NB4 (cell line): ENCODE measurements around the gene MYRF.

Experiments
- MYC ChIP-seq: IDR thresholded peaks from 2 replicates; pipeline ENCODE4 v1.6.1; 2011; ENCODE audit warnings: low read depth, low read length
- POLR2A ChIP-seq: IDR thresholded peaks from 2 replicates; pipeline ENCODE4 v1.6.1; 2011; ENCODE audit warnings: mild to moderate bottlenecking; ENCODE audit not compliant: insufficient read length; ENCODE audit errors: extremely low read depth
- TF ChIP-seq, protein P1 (sequence below): IDR thresholded peaks from one replicate; pipeline ENCODE4 v1.5.1; 2012; ENCODE audit warnings: low read depth, low read length
- TF ChIP-seq, protein P2 (sequence below): IDR thresholded peaks from 2 replicates; pipeline ENCODE4 v1.6.1; 2011; ENCODE audit warnings: low read depth, low read length

DNA sequence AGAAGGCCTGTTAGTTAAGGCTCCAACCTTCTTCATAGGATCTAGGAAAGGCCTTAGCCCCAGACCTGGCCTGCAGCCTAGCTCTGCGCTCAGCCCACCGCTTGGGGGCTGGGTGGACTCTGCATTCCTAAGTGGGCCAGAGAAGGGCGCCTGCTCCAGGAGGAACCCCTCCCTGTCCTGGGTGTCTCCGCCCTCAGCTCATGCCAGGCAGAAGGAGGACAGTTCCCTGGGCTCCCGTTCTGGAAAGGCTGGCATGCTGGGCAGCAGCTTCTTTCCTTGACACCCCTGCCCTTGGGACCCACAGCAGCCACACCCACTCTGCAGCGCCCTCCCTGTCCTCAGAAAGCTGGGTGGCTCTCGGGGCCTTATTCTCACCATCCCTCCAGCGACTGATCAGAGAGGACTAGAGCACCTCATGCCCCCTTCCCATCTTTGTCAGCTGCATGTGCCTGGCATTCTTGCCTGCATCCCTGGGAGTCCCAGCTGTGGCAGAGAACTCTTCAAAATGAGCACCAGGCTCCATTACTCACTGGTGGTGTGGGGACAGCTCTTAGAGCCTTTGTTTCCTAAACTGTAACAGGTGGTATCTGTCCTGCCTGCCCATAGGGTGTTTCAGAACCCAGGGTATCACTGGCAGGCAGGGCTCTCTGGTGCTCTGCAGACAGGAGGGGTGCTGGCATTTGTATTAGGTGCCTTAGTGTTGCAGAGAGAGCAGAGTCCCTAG, 20.3 kb upstream of the MYRF start:
- TF ChIP-seq, protein P1, sequence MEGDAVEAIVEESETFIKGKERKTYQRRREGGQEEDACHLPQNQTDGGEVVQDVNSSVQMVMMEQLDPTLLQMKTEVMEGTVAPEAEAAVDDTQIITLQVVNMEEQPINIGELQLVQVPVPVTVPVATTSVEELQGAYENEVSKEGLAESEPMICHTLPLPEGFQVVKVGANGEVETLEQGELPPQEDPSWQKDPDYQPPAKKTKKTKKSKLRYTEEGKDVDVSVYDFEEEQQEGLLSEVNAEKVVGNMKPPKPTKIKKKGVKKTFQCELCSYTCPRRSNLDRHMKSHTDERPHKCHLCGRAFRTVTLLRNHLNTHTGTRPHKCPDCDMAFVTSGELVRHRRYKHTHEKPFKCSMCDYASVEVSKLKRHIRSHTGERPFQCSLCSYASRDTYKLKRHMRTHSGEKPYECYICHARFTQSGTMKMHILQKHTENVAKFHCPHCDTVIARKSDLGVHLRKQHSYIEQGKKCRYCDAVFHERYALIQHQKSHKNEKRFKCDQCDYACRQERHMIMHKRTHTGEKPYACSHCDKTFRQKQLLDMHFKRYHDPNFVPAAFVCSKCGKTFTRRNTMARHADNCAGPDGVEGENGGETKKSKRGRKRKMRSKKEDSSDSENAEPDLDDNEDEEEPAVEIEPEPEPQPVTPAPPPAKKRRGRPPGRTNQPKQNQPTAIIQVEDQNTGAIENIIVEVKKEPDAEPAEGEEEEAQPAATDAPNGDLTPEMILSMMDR, result no peak
- TF ChIP-seq, protein P2, sequence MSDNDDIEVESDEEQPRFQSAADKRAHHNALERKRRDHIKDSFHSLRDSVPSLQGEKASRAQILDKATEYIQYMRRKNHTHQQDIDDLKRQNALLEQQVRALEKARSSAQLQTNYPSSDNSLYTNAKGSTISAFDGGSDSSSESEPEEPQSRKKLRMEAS, result no peak
- TF ChIP-seq POLR2A (no peak), MYC (no peak)
